ENCODE results near the gene NEK8. TPM values are rescaled to one million over a fixed set of nuclear protein-coding genes. Genes with fewer than 3 reads are reported as not detected.
"Not testable (repeated sequence)": the region's sequence is repeated elsewhere in the genome, so short reads cannot be mapped to it uniquely, and the experiment has no call there.

NEK8 gene
- total and polyA plus RNA-seq, 9 donors, result 1.9 to 8.3 (median 3.2) TPM

- H3K9me3 ChIP-seq, result no peaks in the 10 kb centered on the region
- peaks cover 15% of the 10 kb centered on the region for H3K4me1 ChIP-seq (ENCODE audit: insufficient read depth)
- no peaks in the 10 kb centered on the region for H3K27me3 ChIP-seq
- DNase-seq, result peak in 1 of 5 donors; percentile 64
- 22 to 31% (median 22%) methylated on average over 18 of the region's 18 CpGs for WGBS, 3 donors
- H3K36me3 ChIP-seq, result no peaks in the 10 kb centered on the region
- peak overlapping the region; percentile 71 for H3K4me3 ChIP-seq
- peak overlapping the region; percentile 68 to 97 for H3K27ac ChIP-seq
- intact Hi-C loops (cut with DNase I), result loop anchor here in 1 of 4 donors (5.0 kb wide), 1 partner anchor 57 kb away; the partner anchor contains the start of genes SDF2 and SUPT6H
- TF ChIP-seq EP300 (IDR thresholded peaks at IDR 0.05) (no peak), POLR2A (IDR thresholded peaks at IDR 0.05) (no peak), CTCF (IDR thresholded peaks at IDR 0.05) (no peak)
These were observed 9.6 kb upstream of the NEK8 start for GRCh38 chr17:28719021-28719433.

GRCh38 chr17:28720247-28720996 lies 8.2 kb upstream of the NEK8 start:
- intact Hi-C loops (cut with DNase I), result loop anchor here in 1 of 4 donors (10.0 kb wide), 1 partner anchor 174 kb away; the partner anchor contains the start of gene FLOT2
- Histone ChIP-seq H3K4me1 (ENCODE audit: insufficient read depth) (peaks cover 17% of the 10 kb centered on the region), H3K27me3 (no peaks in the 10 kb centered on the region), H3K27ac (peak overlapping the region in 1 of 2 donors; percentile 97), H3K4me3 (peak overlapping the region; percentile 71), H3K9me3 (no peaks in the 10 kb centered on the region), H3K36me3 (no peaks in the 10 kb centered on the region)
- TF ChIP-seq POLR2A (IDR thresholded peaks at IDR 0.05) (no peak), CTCF (IDR thresholded peaks at IDR 0.05) (no peak), EP300 (IDR thresholded peaks at IDR 0.05) (no peak)
- 1 to 3% (median 2%) methylated on average over 30 of the region's 30 CpGs for WGBS, 3 donors
- DNase-seq, result no peak

- not testable (repeated sequence) for DNase-seq, H3K27me3 ChIP-seq, H3K9me3 ChIP-seq, H3K36me3 ChIP-seq, H3K27ac ChIP-seq
- Histone ChIP-seq H3K4me3 (peak overlapping the region; percentile 71), H3K4me1 (ENCODE audit: insufficient read depth) (peaks cover 17% of the 10 kb centered on the region)
- intact Hi-C loops (cut with DNase I), result loop anchor here in 1 of 4 donors (10.0 kb wide), 1 partner anchor 174 kb away; the partner anchor contains the start of gene FLOT2
- 12 to 26% (median 19%) methylated on average over 19 of the region's 19 CpGs for WGBS, 3 donors
These were observed 7.6 kb upstream of the NEK8 start for GRCh38 chr17:28720997-28721329.

- Histone ChIP-seq H3K27me3 (no peaks in the 10 kb centered on the region), H3K27ac (no peak overlapping the region), H3K9me3 (no peaks in the 10 kb centered on the region), H3K4me3 (no peak overlapping the region), H3K36me3 (no peaks in the 10 kb centered on the region), H3K4me1 (ENCODE audit: insufficient read depth) (peaks cover 13% of the 10 kb centered on the region)
- TF ChIP-seq EP300 (IDR thresholded peaks at IDR 0.05) (no peak), CTCF (IDR thresholded peaks at IDR 0.05) (no peak), POLR2A (IDR thresholded peaks at IDR 0.05) (no peak)
- DNase-seq, result no peak
- WGBS, 3 donors, result 58 to 62% (median 61%) methylated on average over 7 of the region's 7 CpGs
- intact Hi-C loops (cut with DNase I), result loop anchor here in 1 of 4 donors (10.0 kb wide), 1 partner anchor 172 kb away; the partner anchor contains the start of gene FLOT2
These were observed 6.0 kb upstream of the NEK8 start for GRCh38 chr17:28722417-28723158.
